ENCODE measurements around the gene RBMS1.

DNA sequence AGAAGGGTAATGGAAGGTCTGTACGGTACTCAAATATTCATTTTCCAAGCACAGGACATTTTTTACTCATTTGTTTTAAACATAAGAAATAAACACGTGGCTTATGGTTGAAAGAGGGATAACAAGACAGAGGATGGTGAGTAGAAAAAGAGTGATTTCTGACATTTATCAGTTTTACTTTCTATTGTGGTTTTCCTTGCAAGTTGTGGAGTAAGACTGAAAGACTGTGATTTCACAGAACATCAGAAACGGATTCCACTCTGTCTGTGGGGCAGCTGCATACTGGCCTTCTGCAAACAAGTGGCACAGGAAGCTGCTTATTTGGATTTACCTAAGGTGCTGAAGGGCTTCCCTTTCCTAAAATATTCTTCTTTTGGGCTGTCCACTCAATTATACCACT, 171.3 kb downstream of the RBMS1 start:
- TF ChIP-seq POLR2AphosphoS5 (IDR thresholded peaks at IDR 0.05; ENCODE audit: low read depth, low read length): no peak
- TF ChIP-seq, protein P1, sequence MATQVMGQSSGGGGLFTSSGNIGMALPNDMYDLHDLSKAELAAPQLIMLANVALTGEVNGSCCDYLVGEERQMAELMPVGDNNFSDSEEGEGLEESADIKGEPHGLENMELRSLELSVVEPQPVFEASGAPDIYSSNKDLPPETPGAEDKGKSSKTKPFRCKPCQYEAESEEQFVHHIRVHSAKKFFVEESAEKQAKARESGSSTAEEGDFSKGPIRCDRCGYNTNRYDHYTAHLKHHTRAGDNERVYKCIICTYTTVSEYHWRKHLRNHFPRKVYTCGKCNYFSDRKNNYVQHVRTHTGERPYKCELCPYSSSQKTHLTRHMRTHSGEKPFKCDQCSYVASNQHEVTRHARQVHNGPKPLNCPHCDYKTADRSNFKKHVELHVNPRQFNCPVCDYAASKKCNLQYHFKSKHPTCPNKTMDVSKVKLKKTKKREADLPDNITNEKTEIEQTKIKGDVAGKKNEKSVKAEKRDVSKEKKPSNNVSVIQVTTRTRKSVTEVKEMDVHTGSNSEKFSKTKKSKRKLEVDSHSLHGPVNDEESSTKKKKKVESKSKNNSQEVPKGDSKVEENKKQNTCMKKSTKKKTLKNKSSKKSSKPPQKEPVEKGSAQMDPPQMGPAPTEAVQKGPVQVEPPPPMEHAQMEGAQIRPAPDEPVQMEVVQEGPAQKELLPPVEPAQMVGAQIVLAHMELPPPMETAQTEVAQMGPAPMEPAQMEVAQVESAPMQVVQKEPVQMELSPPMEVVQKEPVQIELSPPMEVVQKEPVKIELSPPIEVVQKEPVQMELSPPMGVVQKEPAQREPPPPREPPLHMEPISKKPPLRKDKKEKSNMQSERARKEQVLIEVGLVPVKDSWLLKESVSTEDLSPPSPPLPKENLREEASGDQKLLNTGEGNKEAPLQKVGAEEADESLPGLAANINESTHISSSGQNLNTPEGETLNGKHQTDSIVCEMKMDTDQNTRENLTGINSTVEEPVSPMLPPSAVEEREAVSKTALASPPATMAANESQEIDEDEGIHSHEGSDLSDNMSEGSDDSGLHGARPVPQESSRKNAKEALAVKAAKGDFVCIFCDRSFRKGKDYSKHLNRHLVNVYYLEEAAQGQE (IDR thresholded peaks at IDR 0.05; ENCODE audit: insufficient read depth in 1 of 2, low read depth in 2 of 2, low read length in 2 of 2): no peak
